Peyer's patch (tissue), 4 donors: ENCODE results near the gene CDYL.

Experiments used
- POLR2A ChIP-seq, 2 donors: fragments of 450-650 bp; IDR thresholded peaks; one replicate each; pipeline ENCODE4 v1.5.1; 2017; ENCODE audit warnings: antibody characterized with exemption in 2 of 2, mild to moderate bottlenecking in 2 of 2, moderate library complexity in 2 of 2
- TF ChIP-seq, protein P1 (sequence below), 6 experiments: fragments of 450-650 bp in 4 of 6; fragments of 200-600 bp in 2 of 6; sonication (generic) in 1 of 6; IDR thresholded peaks; one replicate each; pipeline ENCODE4 v1.5.1; 2017 to 2019; ENCODE audit warnings: antibody characterized with exemption in 6 of 6, mild to moderate bottlenecking in 3 of 6, moderate library complexity in 1 of 6

DNA sequence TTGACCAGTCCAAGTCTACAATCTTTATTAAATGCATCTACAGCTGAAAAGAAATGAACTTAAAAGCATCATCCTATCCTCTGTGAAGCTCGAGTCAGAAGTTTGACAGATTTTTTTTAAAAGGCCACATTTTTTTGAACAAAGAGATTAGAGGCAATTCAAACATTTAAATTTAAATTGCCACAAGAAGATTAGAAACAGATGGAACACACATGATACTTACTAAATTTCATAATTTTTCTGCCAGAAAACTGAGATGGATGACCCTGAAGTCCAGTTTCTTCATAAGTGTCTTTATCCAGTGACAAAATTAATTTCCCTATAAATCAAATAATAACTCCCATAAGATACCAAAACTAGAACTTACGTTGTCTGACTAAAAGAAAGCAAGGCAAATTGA lies 223.4 kb downstream of the CDYL start:
- TF ChIP-seq, protein P1, sequence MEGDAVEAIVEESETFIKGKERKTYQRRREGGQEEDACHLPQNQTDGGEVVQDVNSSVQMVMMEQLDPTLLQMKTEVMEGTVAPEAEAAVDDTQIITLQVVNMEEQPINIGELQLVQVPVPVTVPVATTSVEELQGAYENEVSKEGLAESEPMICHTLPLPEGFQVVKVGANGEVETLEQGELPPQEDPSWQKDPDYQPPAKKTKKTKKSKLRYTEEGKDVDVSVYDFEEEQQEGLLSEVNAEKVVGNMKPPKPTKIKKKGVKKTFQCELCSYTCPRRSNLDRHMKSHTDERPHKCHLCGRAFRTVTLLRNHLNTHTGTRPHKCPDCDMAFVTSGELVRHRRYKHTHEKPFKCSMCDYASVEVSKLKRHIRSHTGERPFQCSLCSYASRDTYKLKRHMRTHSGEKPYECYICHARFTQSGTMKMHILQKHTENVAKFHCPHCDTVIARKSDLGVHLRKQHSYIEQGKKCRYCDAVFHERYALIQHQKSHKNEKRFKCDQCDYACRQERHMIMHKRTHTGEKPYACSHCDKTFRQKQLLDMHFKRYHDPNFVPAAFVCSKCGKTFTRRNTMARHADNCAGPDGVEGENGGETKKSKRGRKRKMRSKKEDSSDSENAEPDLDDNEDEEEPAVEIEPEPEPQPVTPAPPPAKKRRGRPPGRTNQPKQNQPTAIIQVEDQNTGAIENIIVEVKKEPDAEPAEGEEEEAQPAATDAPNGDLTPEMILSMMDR (IDR thresholded peaks at IDR 0.05): no peak
- no peak for TF ChIP-seq POLR2A (IDR thresholded peaks at IDR 0.05)
